ENCODE results near the gene ZKSCAN1. TPM values are rescaled to one million over a fixed set of nuclear protein-coding genes. Genes with fewer than 3 reads are reported as not detected.
"Not testable (repeated sequence)": the region's sequence is repeated elsewhere in the genome, so short reads cannot be mapped to it uniquely, and the experiment has no call there.

The ZKSCAN1 gene
- total RNA-seq (2013), result 42.6 TPM
- 10 to 100 TPM; 10.4 to 24.3 (median 10.7) TPM for polyA plus RNA-seq
- 19.1 and 84.3 TPM in 2 replicates for polyA minus RNA-seq
- 46.1 to 95.1 (median 66.4) reads per million in 11 experiments for total RNA-seq

- TF ChIP-seq CTCF (IDR thresholded peaks at IDR 0.05), result no peak
- peaks cover 43% of the 10 kb centered on the region for H3K4me1 Mint-ChIP-seq
- Histone ChIP-seq H3K4me1 (ENCODE audit: control insufficient read depth in 1 of 2, insufficient read depth in 2 of 2, low read length in 2 of 2) (peaks cover 28 to 38% of the 10 kb centered on the region in 2 donors), H3K9ac (ENCODE audit: insufficient read depth, low read length, poor library complexity, severe bottlenecking) (peak within 1 kb of the TSS; percentile 96), H3K4me2 (replicated peaks; ENCODE audit: extremely low read depth, low read length, poor library complexity, severe bottlenecking) (peak within 1 kb of the TSS; percentile 88), H3K4me3 (replicated peaks in 1 of 3; ENCODE audit: low read depth in 2 of 3, low read length in 3 of 3) (peak within 1 kb of the TSS; percentile 82 to 100 (median 97)), H2AFZ (ENCODE audit: insufficient read depth, low read depth, low read length, poor library complexity, severe bottlenecking) (peak within 1 kb of the TSS; percentile 88), H3K36me3 (replicated peaks in 1 of 2; ENCODE audit: control insufficient read depth in 1 of 2, insufficient read depth in 2 of 2, low read length in 2 of 2) (peaks cover 0 to 11% of the 10 kb centered on the region in 2 donors), H3K9me3 (replicated peaks in 1 of 2; ENCODE audit: control insufficient read depth in 1 of 2, insufficient read depth in 1 of 2, low read length in 2 of 2) (no peaks in the 10 kb centered on the region), H3K79me2 (ENCODE audit: insufficient read depth, low read length) (peaks cover 51% of the 10 kb centered on the region), H4K20me1 (ENCODE audit: insufficient read depth, low read length) (peaks cover 11% of the 10 kb centered on the region), H3K27me3 (ENCODE audit: control insufficient read depth in 2 of 2, insufficient read depth in 2 of 2, low read length in 2 of 2) (no peaks in the 10 kb centered on the region), H3K27ac (ENCODE audit: low read depth in 1 of 2, low read length in 2 of 2) (peak within 1 kb of the TSS; percentile 85 to 94)
- H3K27me3 Mint-ChIP-seq (ENCODE audit: low read depth in 3 of 3), result peaks cover 0 to 2% (median 0%) of the 10 kb centered on the region in 3 donors
- peak within 1 kb of the TSS; percentile 94 to 99 (median 97) for H3K27ac Mint-ChIP-seq
- peak; percentile 95 to 97 (median 95) for DNase-seq
- intact Hi-C loops (cut with micrococcal nuclease), result loop anchor here (10.0 kb wide), 1 partner anchor 69 kb away; the partner anchor contains the start of genes COPS6 (in 2 of the 2) and ZNF3 (in 2 of the 2)
- peaks cover 14 to 21% of the 10 kb centered on the region in 2 donors for H3K36me3 Mint-ChIP-seq
- under 1% methylated on average over 54 of the region's 70 CpGs for WGBS (ENCODE audit: insufficient coverage)
- H3K4me3 Mint-ChIP-seq, result peak within 1 kb of the TSS; percentile 93 to 94
- no peaks in the 10 kb centered on the region for H3K9me3 Mint-ChIP-seq
These were observed at the start of gene ZKSCAN1 for GRCh38 chr7:100015232-100016214. TSS of gene ZKSCAN1 (plus strand) at chr7:100015596. CDS start at chr7:100023507, 7,911 bp downstream.

GRCh38 chr7:99969298-99969697, 46.1 kb upstream of the ZKSCAN1 start:
- WGBS (ENCODE audit: insufficient coverage), result 100% methylated on average over 1 of the region's 3 CpGs
- H4K20me1 ChIP-seq (ENCODE audit: insufficient read depth, low read length), result no peaks in the 10 kb centered on the region
- no peaks in the 10 kb centered on the region for H3K4me1 ChIP-seq (ENCODE audit: control insufficient read depth in 1 of 2, insufficient read depth in 2 of 2, low read length in 2 of 2)
- Mint-ChIP-seq H3K4me3 (no peak overlapping the region), H3K27ac (no peak overlapping the region), H3K27me3 (ENCODE audit: low read depth in 3 of 3) (peaks cover 8 to 32% (median 10%) of the 10 kb centered on the region in 3 donors), H3K4me1 (no peaks in the 10 kb centered on the region), H3K36me3 (no peaks in the 10 kb centered on the region), H3K9me3 (peaks cover 0 to 6% (median 0%) of the 10 kb centered on the region in 7 donors)
- H3K9ac ChIP-seq (ENCODE audit: insufficient read depth, low read length, poor library complexity, severe bottlenecking), result no peak overlapping the region
- TF ChIP-seq CTCF (IDR thresholded peaks at IDR 0.05), result no peak
- no peak for DNase-seq
- no peak overlapping the region for H3K27ac ChIP-seq (ENCODE audit: low read depth in 1 of 2, low read length in 2 of 2)
- H3K9me3 ChIP-seq (replicated peaks in 1 of 2; ENCODE audit: control insufficient read depth in 1 of 2, insufficient read depth in 1 of 2, low read length in 2 of 2), result no peaks in the 10 kb centered on the region
- H3K79me2 ChIP-seq (ENCODE audit: insufficient read depth, low read length), result no peaks in the 10 kb centered on the region
- H3K4me3 ChIP-seq (replicated peaks in 1 of 3; ENCODE audit: low read depth in 2 of 3, low read length in 3 of 3), result no peak overlapping the region
- H2AFZ ChIP-seq (ENCODE audit: insufficient read depth, low read depth, low read length, poor library complexity, severe bottlenecking), result no peak overlapping the region
- H3K4me2 ChIP-seq (replicated peaks; ENCODE audit: extremely low read depth, low read length, poor library complexity, severe bottlenecking), result no peak overlapping the region
- intact Hi-C loops (cut with micrococcal nuclease), result no loop called here
- peaks cover 0 to 6% of the 10 kb centered on the region in 2 donors for H3K27me3 ChIP-seq (ENCODE audit: control insufficient read depth in 2 of 2, insufficient read depth in 2 of 2, low read length in 2 of 2)
- H3K36me3 ChIP-seq (replicated peaks in 1 of 2; ENCODE audit: control insufficient read depth in 1 of 2, insufficient read depth in 2 of 2, low read length in 2 of 2), result no peaks in the 10 kb centered on the region

- H4K20me1 ChIP-seq (ENCODE audit: insufficient read depth, low read length); H3K4me1 ChIP-seq (ENCODE audit: control insufficient read depth in 1 of 2, insufficient read depth in 2 of 2, low read length in 2 of 2); H3K27me3 ChIP-seq (ENCODE audit: control insufficient read depth in 2 of 2, insufficient read depth in 2 of 2, low read length in 2 of 2); H3K9me3 Mint-ChIP-seq; H3K79me2 ChIP-seq (ENCODE audit: insufficient read depth, low read length); H3K4me3 ChIP-seq (replicated peaks in 1 of 3; ENCODE audit: low read depth in 2 of 3, low read length in 3 of 3); H3K9ac ChIP-seq (ENCODE audit: insufficient read depth, low read length, poor library complexity, severe bottlenecking); H3K27ac Mint-ChIP-seq; H2AFZ ChIP-seq (ENCODE audit: insufficient read depth, low read depth, low read length, poor library complexity, severe bottlenecking); H3K36me3 Mint-ChIP-seq; H3K4me2 ChIP-seq (replicated peaks; ENCODE audit: extremely low read depth, low read length, poor library complexity, severe bottlenecking); intact Hi-C loops (cut with micrococcal nuclease); H3K36me3 ChIP-seq (replicated peaks in 1 of 2; ENCODE audit: control insufficient read depth in 1 of 2, insufficient read depth in 2 of 2, low read length in 2 of 2); H3K27ac ChIP-seq (ENCODE audit: low read depth in 1 of 2, low read length in 2 of 2); H3K4me1 Mint-ChIP-seq; H3K9me3 ChIP-seq (replicated peaks in 1 of 2; ENCODE audit: control insufficient read depth in 1 of 2, insufficient read depth in 1 of 2, low read length in 2 of 2); H3K4me3 Mint-ChIP-seq; DNase-seq: not testable (repeated sequence)
- WGBS (ENCODE audit: insufficient coverage), result no CpG with 5 or more reads among the region's 1 CpG
- peaks cover 8 to 32% (median 10%) of the 10 kb centered on the region in 3 donors for H3K27me3 Mint-ChIP-seq (ENCODE audit: low read depth in 3 of 3)
These were observed 45.6 kb upstream of the ZKSCAN1 start for GRCh38 chr7:99969813-99970212.
